Measurements from ENCODE around the gene STOM. TPM values are rescaled to one million over a fixed set of nuclear protein-coding genes. Genes with fewer than 3 reads are reported as not detected.
"Not testable (repeated sequence)": the region's sequence is repeated elsewhere in the genome, so short reads cannot be mapped to it uniquely, and the experiment has no call there.

The STOM gene
- polyA plus RNA-seq, 4 donors, result 71.7 to 90.3 (median 83.5) TPM

GRCh38 chr9:121303456-121304451, 66.3 kb downstream of the STOM start:
- no peak for DNase-seq (ENCODE audit: low read depth in 4 of 4, low spot score in 3 of 4)

- DNase-seq (ENCODE audit: low read depth in 4 of 4, low spot score in 3 of 4), result no peak
Observed at GRCh38 chr9:121302786-121303185, 67.3 kb downstream of the STOM start.

- DNase-seq (ENCODE audit: low read depth in 4 of 4, low spot score in 3 of 4), result no peak
Observed at GRCh38 chr9:121302341-121302740, 67.7 kb downstream of the STOM start.

- no peak for DNase-seq (ENCODE audit: low read depth in 4 of 4, low spot score in 3 of 4)
Observed at GRCh38 chr9:121301881-121302286, 68.2 kb downstream of the STOM start.

- DNase-seq (ENCODE audit: low read depth in 4 of 4, low spot score in 3 of 4), result no peak
Observed at GRCh38 chr9:121300283-121301119, 69.5 kb downstream of the STOM start.

GRCh38 chr9:121299467-121300282, 70.4 kb downstream of the STOM start:
- DNase-seq (ENCODE audit: low read depth in 4 of 4, low spot score in 3 of 4), result no peak

- DNase-seq (ENCODE audit: low read depth in 4 of 4, low spot score in 3 of 4), result no peak
Observed at GRCh38 chr9:121298689-121299466, 71.2 kb downstream of the STOM start.

- no peak for DNase-seq (ENCODE audit: low read depth in 4 of 4, low spot score in 3 of 4)
Observed at GRCh38 chr9:121298016-121298538, 72.0 kb downstream of the STOM start.

GRCh38 chr9:121297389-121297788, 72.7 kb downstream of the STOM start:
- DNase-seq (ENCODE audit: low read depth in 4 of 4, low spot score in 3 of 4), result no peak

- DNase-seq (ENCODE audit: low read depth in 4 of 4, low spot score in 3 of 4), result no peak
Observed at GRCh38 chr9:121296213-121297127, 73.6 kb downstream of the STOM start.

- DNase-seq (ENCODE audit: low read depth in 4 of 4, low spot score in 3 of 4), result no peak
Observed at GRCh38 chr9:121295662-121296191, 74.3 kb downstream of the STOM start.

GRCh38 chr9:121294866-121295661, 75.0 kb downstream of the STOM start:
- DNase-seq (ENCODE audit: low read depth in 4 of 4, low spot score in 3 of 4), result no peak

- DNase-seq (ENCODE audit: low read depth in 4 of 4, low spot score in 3 of 4), result no peak
Observed at GRCh38 chr9:121294151-121294743, 75.8 kb downstream of the STOM start.

- no peak for DNase-seq (ENCODE audit: low read depth in 4 of 4, low spot score in 3 of 4)
Observed at GRCh38 chr9:121292801-121293241, 77.2 kb downstream of the STOM start.

- no peak for DNase-seq (ENCODE audit: low read depth in 4 of 4, low spot score in 3 of 4)
Observed at GRCh38 chr9:121292051-121292450, 78.0 kb downstream of the STOM start.

- DNase-seq (ENCODE audit: low read depth in 4 of 4, low spot score in 3 of 4), result not testable (repeated sequence)
Observed at GRCh38 chr9:121291536-121291935, 78.5 kb downstream of the STOM start.
